H7 (cell line): ENCODE results near the gene ADGRE1. TPM values are rescaled to one million over a fixed set of nuclear protein-coding genes. Genes with fewer than 3 reads are reported as not detected.

Experiments used
- DNase-seq: peaks from one replicate; pipeline ENCODE4 v3.0.0; 2012
- H3K27me3 ChIP-seq: 2 replicates; pipeline ENCODE4 v1.6.0; 2011; ENCODE audit warnings: mild to moderate bottlenecking, low read length; ENCODE audit not compliant: control insufficient read depth, insufficient read depth
- H3K36me3 ChIP-seq: replicated peaks from 2 replicates; pipeline ENCODE4 v1.5.1; 2011; ENCODE audit warnings: low read length; ENCODE audit not compliant: control insufficient read depth, insufficient read depth
- H3K4me3 ChIP-seq: 2 replicates; pipeline ENCODE4 v1.5.1; 2011; ENCODE audit warnings: low read depth, mild to moderate bottlenecking, control low read depth, low read length, moderate library complexity; ENCODE audit not compliant: insufficient read depth
- total RNA-seq: library from RNA; depleted of rRNA; stranded (reverse); fragments of >200 nt; shearing (Covaris generic); gene quantifications from 2 replicates; pipeline ENCODE4 v1.2.3, GENCODE V29; 2014

ADGRE1 gene
- total RNA-seq, 1 experiment from 2014 or later, result not detected

DNA sequence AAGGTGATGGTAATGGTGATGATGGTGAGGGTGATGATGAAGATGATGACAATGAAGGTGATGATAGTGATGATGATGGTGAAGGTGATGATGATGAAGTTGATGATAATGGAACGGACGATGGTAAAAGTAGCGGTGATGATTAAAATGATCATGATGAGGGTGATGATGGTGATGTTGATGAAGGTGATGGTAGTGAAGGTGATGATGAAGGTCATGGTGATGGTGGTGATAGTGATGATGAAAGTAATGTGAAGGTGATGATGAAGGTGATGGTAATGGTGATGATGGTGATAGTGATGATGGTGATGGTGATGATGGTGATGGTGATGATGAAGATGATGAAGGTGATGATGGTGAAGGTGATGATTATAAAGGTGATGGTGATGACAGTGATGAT lies 67.7 kb downstream of the ADGRE1 start:
- no peak for DNase-seq
- Histone ChIP-seq H3K4me3 (no peak overlapping the region), H3K27me3 (no peaks in the 10 kb centered on the region), H3K36me3 (no peaks in the 10 kb centered on the region)

DNA sequence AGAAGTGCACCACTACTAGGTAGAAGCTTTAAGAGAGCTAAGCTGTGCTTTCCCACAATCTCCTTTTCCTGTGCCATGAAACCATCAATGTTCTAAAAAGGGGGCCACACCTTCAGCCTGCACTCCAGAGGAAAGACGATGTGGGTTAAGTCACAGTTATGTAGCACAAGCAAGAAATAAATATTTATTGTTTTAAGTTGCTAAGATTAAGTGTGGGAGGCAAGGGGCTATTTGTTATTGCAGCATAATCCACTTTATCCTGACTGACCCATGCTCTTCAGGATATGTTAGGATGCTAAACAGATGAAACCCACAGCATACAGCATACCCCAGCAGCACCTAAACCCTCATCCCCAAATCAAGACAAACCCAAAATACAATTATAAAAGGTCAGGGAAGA lies 69.2 kb downstream of the ADGRE1 start:
- no peaks in the 10 kb centered on the region for H3K27me3 ChIP-seq
- no peaks in the 10 kb centered on the region for H3K36me3 ChIP-seq
- H3K4me3 ChIP-seq, result no peak overlapping the region
- DNase-seq, result no peak

DNA sequence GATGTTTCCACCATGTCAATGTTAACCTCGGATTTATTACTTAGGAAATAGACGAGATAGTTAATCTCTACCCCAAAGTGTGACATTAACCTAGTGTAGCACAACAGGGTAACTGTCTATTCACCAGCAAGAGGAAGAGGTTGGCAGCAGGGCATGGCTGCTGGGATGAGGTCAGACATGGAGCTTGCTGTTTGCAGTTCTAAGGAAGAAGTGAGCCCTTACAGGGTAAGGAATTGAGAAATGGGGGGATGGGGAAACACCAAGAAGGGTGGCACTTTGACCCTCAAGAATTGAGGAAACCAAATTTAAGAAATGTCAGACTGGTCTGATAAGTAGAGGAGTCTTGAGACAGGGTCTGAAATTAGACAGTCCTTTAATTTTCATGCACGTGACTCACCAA lies 71.4 kb downstream of the ADGRE1 start:
- H3K36me3 ChIP-seq, result no peaks in the 10 kb centered on the region
- no peak for DNase-seq
- H3K27me3 ChIP-seq, result no peaks in the 10 kb centered on the region
- H3K4me3 ChIP-seq, result no peak overlapping the region

DNA sequence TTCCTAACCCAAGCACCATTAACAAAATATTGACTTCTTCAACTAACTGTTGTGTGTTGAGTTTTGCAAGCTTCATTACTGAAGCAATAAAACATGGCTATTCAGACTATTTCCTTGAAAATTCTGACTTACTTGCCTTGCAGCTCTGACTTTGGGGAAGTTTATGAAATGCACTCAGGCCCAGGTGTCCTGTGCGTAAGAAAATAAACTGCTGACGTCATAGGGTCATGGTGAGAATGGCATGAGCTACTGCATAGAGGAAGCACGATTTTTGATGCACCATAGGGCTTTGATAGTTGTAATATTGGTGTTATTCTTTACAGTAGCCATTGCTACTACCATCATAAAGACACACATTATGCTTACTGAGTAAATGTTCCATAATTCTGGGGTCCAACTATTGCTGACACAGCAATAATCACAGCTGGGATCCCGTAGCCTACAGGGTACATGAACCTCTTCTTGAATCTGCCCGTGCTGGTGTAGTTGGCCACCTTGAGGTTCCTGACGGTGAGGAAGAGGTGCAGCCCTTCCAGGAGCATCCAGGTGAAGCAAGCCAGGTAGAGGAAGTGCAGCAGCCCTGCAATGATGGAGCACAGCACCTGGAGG lies 76.0 kb downstream of the ADGRE1 start:
- DNase-seq, result no peak
- no peaks in the 10 kb centered on the region for H3K27me3 ChIP-seq
- H3K36me3 ChIP-seq, result no peaks in the 10 kb centered on the region
- H3K4me3 ChIP-seq, result no peak overlapping the region

DNA sequence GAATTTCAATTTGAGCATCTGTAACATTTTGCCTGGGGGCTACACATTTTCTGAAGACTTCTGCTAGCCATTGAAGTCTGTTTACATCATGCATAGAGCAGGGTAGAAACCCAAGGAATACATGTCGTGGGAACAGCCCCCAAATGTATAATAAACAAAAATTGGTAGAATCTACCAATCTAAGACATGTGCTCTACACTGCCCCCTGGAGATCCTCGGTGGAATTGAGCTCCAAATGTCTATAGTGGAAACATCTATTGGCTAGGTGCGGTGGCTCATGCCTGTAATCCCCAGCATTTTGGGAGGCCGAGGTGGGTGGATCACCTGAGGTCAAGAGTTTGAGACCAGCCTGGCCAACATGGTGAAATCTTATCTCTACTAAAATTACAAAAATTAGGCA lies 76.6 kb downstream of the ADGRE1 start:
- H3K4me3 ChIP-seq, result no peak overlapping the region
- DNase-seq, result no peak
- no peaks in the 10 kb centered on the region for H3K27me3 ChIP-seq
- H3K36me3 ChIP-seq, result no peaks in the 10 kb centered on the region

DNA sequence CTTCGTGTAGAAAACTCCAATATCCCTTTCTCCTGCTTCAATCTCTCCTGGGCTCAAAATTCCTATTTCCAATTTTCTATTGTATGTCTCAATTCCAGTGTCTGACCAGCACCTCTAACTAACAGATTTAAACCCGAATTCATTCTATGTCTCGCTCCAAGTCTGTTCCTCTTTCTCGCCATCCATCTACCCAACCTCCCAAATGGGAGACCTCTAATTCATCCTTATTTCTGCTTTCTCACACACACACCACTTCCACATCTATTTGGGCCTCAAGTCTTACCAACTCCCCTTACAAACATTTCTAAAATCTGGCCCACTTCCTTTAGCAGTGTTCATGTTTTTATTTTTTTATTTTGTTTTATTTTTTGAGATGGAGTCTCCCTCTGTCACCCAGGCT lies 80.6 kb downstream of the ADGRE1 start:
- Histone ChIP-seq H3K4me3 (no peak overlapping the region), H3K36me3 (no peaks in the 10 kb centered on the region), H3K27me3 (no peaks in the 10 kb centered on the region)
- DNase-seq, result no peak

DNA sequence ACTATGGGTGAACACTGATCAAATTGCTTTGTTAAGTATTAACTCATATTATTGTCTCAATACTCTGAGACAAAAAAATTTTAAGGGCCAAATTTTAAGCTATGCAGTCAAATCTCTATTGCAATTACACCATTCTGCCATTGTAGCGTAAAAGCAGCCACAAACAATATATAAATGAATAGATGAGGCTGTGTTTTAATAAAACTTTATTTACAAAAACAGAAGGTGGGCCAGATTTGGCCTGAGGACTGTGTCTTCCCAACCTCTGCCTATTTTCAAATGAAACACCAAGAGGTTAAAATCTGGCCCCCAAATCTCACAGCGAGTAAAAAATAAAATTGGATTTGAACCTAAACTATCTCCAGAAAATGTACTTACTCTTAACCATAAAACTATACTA lies 82.1 kb downstream of the ADGRE1 start:
- no peaks in the 10 kb centered on the region for H3K27me3 ChIP-seq
- no peak overlapping the region for H3K4me3 ChIP-seq
- H3K36me3 ChIP-seq, result no peaks in the 10 kb centered on the region
- no peak for DNase-seq

DNA sequence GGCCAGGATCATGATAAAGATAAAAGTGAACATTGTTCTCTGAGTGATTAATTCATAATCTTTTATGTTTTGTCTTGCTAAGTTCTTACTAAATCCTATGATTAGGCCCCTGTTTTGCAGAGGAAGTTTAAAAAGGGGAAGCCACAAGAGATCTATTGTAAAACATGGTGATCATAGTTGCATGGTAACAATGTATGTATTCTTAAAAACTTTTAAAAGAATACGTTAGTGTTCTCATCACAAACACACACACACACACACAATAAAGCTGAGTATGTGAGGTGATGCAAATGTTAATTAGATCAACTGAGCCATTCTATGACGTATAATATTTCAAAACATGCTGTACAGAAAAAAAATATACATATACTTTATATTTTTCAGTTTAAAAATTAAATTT lies 82.6 kb downstream of the ADGRE1 start:
- DNase-seq, result no peak
- Histone ChIP-seq H3K27me3 (no peaks in the 10 kb centered on the region), H3K4me3 (no peak overlapping the region), H3K36me3 (no peaks in the 10 kb centered on the region)

DNA sequence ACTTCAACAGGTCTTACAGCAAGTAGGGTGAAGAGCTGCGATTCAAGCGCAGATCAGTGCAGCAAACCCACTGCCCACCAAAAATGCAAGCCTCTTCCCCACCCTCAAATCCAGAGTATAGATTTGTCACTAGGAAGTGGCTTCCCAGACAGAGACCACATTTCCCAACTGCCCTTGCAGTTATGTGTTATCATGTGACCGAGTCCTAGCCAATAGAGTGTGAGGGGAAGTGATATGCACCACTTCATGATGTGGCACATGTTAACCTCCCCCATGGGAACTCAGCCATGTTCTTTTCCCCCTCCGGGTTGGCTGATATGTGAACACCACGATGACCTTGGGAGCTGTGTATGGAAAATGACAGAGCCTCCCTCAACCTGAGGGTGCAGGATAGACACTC lies 83.1 kb downstream of the ADGRE1 start:
- no peak for DNase-seq
- no peak overlapping the region for H3K4me3 ChIP-seq
- no peaks in the 10 kb centered on the region for H3K36me3 ChIP-seq
- no peaks in the 10 kb centered on the region for H3K27me3 ChIP-seq

DNA sequence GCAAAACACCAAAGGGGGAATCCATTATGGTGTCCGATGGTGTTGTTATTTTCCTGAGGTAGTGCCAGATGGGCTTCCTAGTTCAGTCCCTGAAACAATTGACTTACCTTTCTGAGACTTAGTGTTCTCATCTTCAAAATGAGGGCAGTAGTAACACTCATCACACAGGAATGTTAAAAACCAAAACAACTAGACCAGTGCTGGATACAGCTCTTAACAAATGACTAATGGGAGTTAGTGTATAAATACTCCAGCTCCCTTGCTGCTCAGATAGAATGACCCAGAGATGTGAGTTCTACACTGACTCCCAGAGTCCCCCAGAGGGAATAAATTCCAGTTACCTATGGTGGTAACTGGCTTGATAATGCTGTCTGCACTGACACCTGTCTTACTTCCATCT lies 84.0 kb downstream of the ADGRE1 start:
- Histone ChIP-seq H3K36me3 (no peaks in the 10 kb centered on the region), H3K4me3 (no peak overlapping the region), H3K27me3 (no peaks in the 10 kb centered on the region)
- no peak for DNase-seq

DNA sequence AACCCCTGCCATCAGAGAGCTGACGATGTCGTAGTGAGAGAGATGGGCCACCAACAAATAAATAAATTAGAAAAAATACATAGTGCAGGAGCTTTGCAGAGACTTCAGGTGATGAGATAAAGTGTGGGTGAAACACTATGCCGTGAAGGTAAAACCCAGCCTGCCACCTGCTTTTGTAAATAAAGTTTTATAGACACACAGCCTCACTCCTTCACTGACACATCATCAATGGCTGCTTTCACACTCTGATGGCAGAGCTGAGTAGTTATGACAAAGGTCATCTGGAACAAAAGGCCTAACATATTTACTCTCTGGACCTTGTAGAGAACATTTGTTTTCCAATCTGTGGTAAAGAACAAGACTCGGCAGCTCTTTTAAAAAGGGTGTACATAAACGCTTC lies 88.8 kb downstream of the ADGRE1 start:
- no peaks in the 10 kb centered on the region for H3K27me3 ChIP-seq
- H3K36me3 ChIP-seq, result no peaks in the 10 kb centered on the region
- no peak for DNase-seq
- no peak overlapping the region for H3K4me3 ChIP-seq

DNA sequence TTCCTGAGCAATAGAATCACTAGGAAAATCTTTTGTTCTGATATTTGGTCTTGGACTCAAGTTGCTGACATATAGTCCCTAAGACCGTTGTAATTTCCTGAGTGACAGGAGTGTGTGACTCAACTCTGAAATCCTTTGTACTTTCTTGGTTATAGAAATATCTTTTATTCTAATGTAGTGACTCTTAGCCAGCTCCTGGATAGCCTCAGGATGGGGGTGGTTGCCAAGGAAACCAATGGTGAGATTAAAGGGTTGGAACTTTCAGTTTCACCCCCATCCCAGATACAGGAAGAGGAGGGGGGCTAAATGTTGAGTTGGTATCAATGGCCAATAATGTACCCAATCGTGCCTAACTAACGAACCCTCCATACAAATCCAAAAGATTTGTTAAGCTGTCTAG lies 92.0 kb downstream of the ADGRE1 start:
- Histone ChIP-seq H3K36me3 (no peaks in the 10 kb centered on the region), H3K27me3 (no peaks in the 10 kb centered on the region), H3K4me3 (no peak overlapping the region)
- DNase-seq, result no peak

DNA sequence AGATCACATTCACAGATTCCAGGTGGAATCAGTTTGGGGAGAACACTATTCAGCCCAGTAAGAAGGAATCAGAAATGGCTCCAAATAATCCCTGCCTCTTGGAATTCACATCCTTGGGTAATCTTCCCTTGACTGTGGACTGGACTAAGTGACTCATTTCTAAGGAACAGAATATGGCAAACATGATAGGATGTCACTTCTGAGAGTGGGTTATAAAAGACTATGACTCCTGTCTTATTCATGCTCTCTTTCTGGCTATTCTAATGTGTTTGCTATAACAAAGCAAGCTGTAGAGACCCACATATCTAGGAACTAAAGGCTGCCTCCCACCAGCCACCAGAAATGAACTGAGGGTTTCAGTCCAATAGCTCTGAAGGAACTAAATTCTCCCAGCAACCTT lies 96.1 kb downstream of the ADGRE1 start:
- no peak for DNase-seq
- Histone ChIP-seq H3K4me3 (no peak overlapping the region), H3K36me3 (no peaks in the 10 kb centered on the region), H3K27me3 (no peaks in the 10 kb centered on the region)

DNA sequence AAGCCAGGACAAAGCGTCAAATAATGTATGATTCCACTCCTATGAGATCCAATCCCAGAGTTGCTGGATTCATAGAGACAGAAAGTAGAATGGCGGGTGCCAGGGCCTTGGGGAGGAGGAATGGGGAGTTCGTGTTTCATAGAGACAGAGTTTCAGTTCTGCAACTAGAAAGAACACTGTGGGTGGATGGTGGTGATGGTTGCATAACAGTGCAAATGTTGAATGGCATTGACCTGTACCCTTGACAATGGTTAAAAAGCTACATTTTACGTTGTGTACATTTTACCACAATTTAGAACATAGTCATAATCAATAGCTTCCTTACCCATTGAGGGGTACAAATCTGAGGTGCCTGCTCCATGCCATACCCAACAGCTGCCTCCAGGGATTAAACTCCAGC lies 100.5 kb downstream of the ADGRE1 start:
- Histone ChIP-seq H3K27me3 (no peaks in the 10 kb centered on the region), H3K4me3 (no peak overlapping the region), H3K36me3 (no peaks in the 10 kb centered on the region)
- DNase-seq, result no peak

DNA sequence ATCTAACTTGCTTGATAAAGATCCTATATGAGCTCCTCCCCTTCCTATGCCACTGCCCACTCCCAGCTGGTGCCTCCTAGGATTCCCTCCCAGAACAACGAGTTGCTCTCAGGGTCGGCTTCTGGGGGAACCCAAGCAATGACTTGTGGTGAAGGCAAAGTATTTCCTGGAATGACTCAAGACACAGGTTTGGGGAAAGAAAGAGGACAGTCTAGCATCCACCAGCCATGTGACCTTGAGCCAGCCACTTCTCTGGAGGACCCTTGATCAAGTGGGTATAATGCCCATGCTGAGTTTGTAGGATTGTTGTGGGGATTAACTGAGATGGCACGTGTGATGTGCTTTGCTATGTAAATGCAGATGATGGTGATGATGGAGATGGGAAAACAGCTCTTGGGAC lies 100.9 kb downstream of the ADGRE1 start:
- Histone ChIP-seq H3K36me3 (no peaks in the 10 kb centered on the region), H3K27me3 (no peaks in the 10 kb centered on the region), H3K4me3 (no peak overlapping the region)
- no peak for DNase-seq
